ENCODE results near the gene SNX4.

Gene SNX4

GRCh38 chr3:125398952-125399351, 121.0 kb downstream of the SNX4 start:
- no peak for DNase-seq
